Caco-2 (cell line): ENCODE results near the gene SLIRP. TPM values are rescaled to one million over a fixed set of nuclear protein-coding genes. Genes with fewer than 3 reads are reported as not detected.

ENCODE experiments used
- BruUV-seq: library from RNA; stranded (reverse); fragments of 400-500 nt; replicated peaks from 2 replicates; lab custom pipeline; 2021; lab: Mats Ljungman, UMichigan
- CTCF ChIA-PET: fragments of 300-600 bp; sonication (Branson Sonifier 250); formaldehyde crosslinking; loops from one replicate; lab custom pipeline; 2022; ENCODE audit warnings: antibody characterized with exemption; lab: Charles Lee
- POLR2A ChIA-PET: fragments of 300-600 bp; sonication (Branson Sonifier 250); formaldehyde crosslinking; loops from one replicate; lab custom pipeline; 2022; ENCODE audit warnings: antibody characterized with exemption; lab: Charles Lee
- DNase-seq, 2 experiments: peaks; one replicate each; pipeline versions ENCODE4 v3.0.0 to v3.0.0-alpha.2; 2020 to 2022
- H3K27me3 ChIP-seq: replicated peaks from 2 replicates; pipeline ENCODE4 v1.6.0; 2011; ENCODE audit warnings: low read length; ENCODE audit not compliant: control insufficient read depth, insufficient read depth
- H3K36me3 ChIP-seq: 2 replicates; pipeline ENCODE4 v1.5.1; 2011; ENCODE audit warnings: low read length; ENCODE audit not compliant: control insufficient read depth, insufficient read depth
- H3K4me1 ChIP-seq: fragments of 250-450 bp; sonication (Bioruptor Pico); 2 replicates; pipeline ENCODE4 v1.5.1; 2020; ENCODE audit warnings: mild to moderate bottlenecking
- H3K4me3 ChIP-seq: 2 replicates; pipeline ENCODE4 v1.5.1; 2011; ENCODE audit warnings: low read depth, mild to moderate bottlenecking, control low read depth, low read length
- H3K9me3 ChIP-seq: fragments of 250-450 bp; sonication (Bioruptor Pico); 2 replicates; pipeline ENCODE4 v1.5.1; 2020; ENCODE audit warnings: mild to moderate bottlenecking, moderate library complexity
- H3K27ac Mint-ChIP-seq: one replicate; pipeline ENCODE4 v1.8.0; 2022; ENCODE audit warnings: mixed read lengths; ENCODE audit not compliant: unreplicated experiment
- H3K27me3 Mint-ChIP-seq: one replicate; pipeline ENCODE4 v1.8.0; 2022; ENCODE audit warnings: mixed read lengths; ENCODE audit not compliant: insufficient read depth, unreplicated experiment
- H3K36me3 Mint-ChIP-seq: one replicate; pipeline ENCODE4 v1.8.0; 2022; ENCODE audit warnings: mild to moderate bottlenecking, mixed read lengths; ENCODE audit not compliant: insufficient read depth, unreplicated experiment
- H3K4me1 Mint-ChIP-seq: one replicate; pipeline ENCODE4 v1.8.0; 2022; ENCODE audit warnings: low read depth, mixed read lengths; ENCODE audit not compliant: unreplicated experiment
- H3K4me3 Mint-ChIP-seq: one replicate; pipeline ENCODE4 v1.8.0; 2022; ENCODE audit warnings: mild to moderate bottlenecking, moderate library complexity, mixed read lengths; ENCODE audit not compliant: unreplicated experiment
- H3K9me3 Mint-ChIP-seq: one replicate; pipeline ENCODE4 v1.8.0; 2022; ENCODE audit warnings: mixed read lengths; ENCODE audit not compliant: unreplicated experiment
- CTCF ChIP-seq, 2 experiments: fragments of 200-600 bp in 1 of 2; IDR thresholded peaks; 1 replicate in 1 of 2; 2 replicates in 1 of 2; pipeline versions ENCODE4 v1.5.1 to v1.8.0; 2011 to 2022; ENCODE audit warnings: antibody characterized with exemption in 1 of 2, control low read depth in 1 of 2, inconsistent platforms in 1 of 2, low read depth in 1 of 2, low read length in 1 of 2, mild to moderate bottlenecking in 1 of 2, moderate library complexity in 1 of 2; ENCODE audit not compliant: insufficient read depth in 1 of 2, severe bottlenecking in 1 of 2, unreplicated experiment in 1 of 2
- intact Hi-C: fragments of 100-400 bp; cut with micrococcal nuclease; formaldehyde crosslinking; loops from one replicate; pipeline ENCODE4 v1.10.0; 2022; ENCODE audit not compliant: unreplicated experiment
- total RNA-seq: library from RNA; stranded (reverse); gene quantifications from 2 replicates; pipeline ENCODE4 v1.2.3, GENCODE V29; 2022

The SLIRP gene
- total RNA-seq, 1 experiment from 2014 or later, result 204 TPM

- no peaks in the 10 kb centered on the region for H3K27me3 Mint-ChIP-seq
- peaks cover 3% of the 10 kb centered on the region for H3K36me3 ChIP-seq
- no peak overlapping the region for H3K4me3 Mint-ChIP-seq
- no peaks in the 10 kb centered on the region for H3K9me3 Mint-ChIP-seq
- peaks cover 4% of the 10 kb centered on the region; the same call in 1 of the 2 replicates for H3K4me1 ChIP-seq
- ChIA-PET POLR2A (no interaction called here), CTCF (no interaction called here)
- peaks cover 93% of the 10 kb centered on the region for H3K36me3 Mint-ChIP-seq
- no peak overlapping the region for H3K27ac Mint-ChIP-seq
- no peaks in the 10 kb centered on the region for H3K27me3 ChIP-seq
- no TSS peak for BruUV-seq
- H3K9me3 ChIP-seq, result no peaks in the 10 kb centered on the region
- intact Hi-C loops, result no loop called here
- no peak for TF ChIP-seq CTCF (IDR thresholded peaks at IDR 0.05; ENCODE audit: insufficient read depth in 1 of 2, low read depth in 1 of 2, low read length in 1 of 2, severe bottlenecking in 1 of 2, unreplicated experiment in 1 of 2)
- H3K4me1 Mint-ChIP-seq, result peaks cover 6% of the 10 kb centered on the region
- no peak overlapping the region for H3K4me3 ChIP-seq
- DNase-seq, result no peak
Measured at GRCh38 chr14:77714926-77715325, 7.0 kb downstream of the SLIRP start.

- Mint-ChIP-seq H3K27ac (no peak overlapping the region), H3K4me1 (no peaks in the 10 kb centered on the region), H3K36me3 (peaks cover 95% of the 10 kb centered on the region), H3K4me3 (no peak overlapping the region), H3K9me3 (no peaks in the 10 kb centered on the region), H3K27me3 (no peaks in the 10 kb centered on the region)
- Histone ChIP-seq H3K36me3 (peaks cover 3% of the 10 kb centered on the region), H3K4me1 (no peaks in the 10 kb centered on the region), H3K4me3 (no peak overlapping the region), H3K27me3 (no peaks in the 10 kb centered on the region), H3K9me3 (no peaks in the 10 kb centered on the region)
- POLR2A ChIA-PET, result no interaction called here
- intact Hi-C loops, result no loop called here
- CTCF ChIA-PET, result no interaction called here
- TF ChIP-seq CTCF (IDR thresholded peaks at IDR 0.05; ENCODE audit: insufficient read depth in 1 of 2, low read depth in 1 of 2, low read length in 1 of 2, severe bottlenecking in 1 of 2, unreplicated experiment in 1 of 2), result no peak
- no peak for DNase-seq
- TSS peak; percentile 97 for BruUV-seq
Measured at GRCh38 chr14:77717608-77718305, 9.9 kb downstream of the SLIRP start.

GRCh38 chr14:77721437-77721836, 13.5 kb downstream of the SLIRP start:
- Histone ChIP-seq H3K9me3 (no peaks in the 10 kb centered on the region), H3K4me1 (no peaks in the 10 kb centered on the region), H3K4me3 (no peak overlapping the region), H3K27me3 (no peaks in the 10 kb centered on the region), H3K36me3 (no peaks in the 10 kb centered on the region)
- intact Hi-C loops, result no loop called here
- Mint-ChIP-seq H3K4me3 (no peak overlapping the region), H3K27ac (no peak overlapping the region), H3K4me1 (no peaks in the 10 kb centered on the region), H3K27me3 (no peaks in the 10 kb centered on the region), H3K9me3 (no peaks in the 10 kb centered on the region), H3K36me3 (peaks cover 91% of the 10 kb centered on the region)
- POLR2A ChIA-PET, result interaction anchor here (0.6 kb wide), 1 partner anchor 10 kb away, joined by 4 read pairs; no protein-coding TSS in a partner anchor
- DNase-seq, result no peak
- CTCF ChIA-PET, result no interaction called here
- TF ChIP-seq CTCF (IDR thresholded peaks at IDR 0.05; ENCODE audit: insufficient read depth in 1 of 2, low read depth in 1 of 2, low read length in 1 of 2, severe bottlenecking in 1 of 2, unreplicated experiment in 1 of 2), result no peak
- no TSS peak for BruUV-seq
